ENCODE data around the gene CES2.

- TF ChIP-seq CTCF (IDR thresholded peaks at IDR 0.05; ENCODE audit: control extremely low read depth in 1 of 3, insufficient read depth in 1 of 3, low read depth in 1 of 3, low read length in 3 of 3) (peak; percentile 77 to 82 (median 81)), POLR2A (IDR thresholded peaks at IDR 0.05; ENCODE audit: control extremely low read depth in 1 of 2, low read depth in 2 of 2, low read length in 2 of 2) (no peak), SP1 (IDR thresholded peaks at IDR 0.05; ENCODE audit: low read depth, low read length) (no peak), PHF8 (conservative IDR thresholded peaks at IDR 0.05; ENCODE audit: low read depth, low read length) (no peak), POLR2AphosphoS5 (IDR thresholded peaks at IDR 0.05; ENCODE audit: low read depth, low read length) (no peak), SRF (IDR thresholded peaks at IDR 0.05; ENCODE audit: low read depth, low read length) (no peak), TBP (IDR thresholded peaks at IDR 0.05; ENCODE audit: low read depth, low read length) (no peak), ASH2L (IDR thresholded peaks at IDR 0.05; ENCODE audit: low read length) (no peak), EZH2 (IDR thresholded peaks at IDR 0.05; ENCODE audit: low read depth, low read length, severe bottlenecking) (no peak), BCL11A (IDR thresholded peaks at IDR 0.05; ENCODE audit: low read depth in 2 of 2, low read length in 2 of 2) (no peak)
- TF ChIP-seq, protein P1, sequence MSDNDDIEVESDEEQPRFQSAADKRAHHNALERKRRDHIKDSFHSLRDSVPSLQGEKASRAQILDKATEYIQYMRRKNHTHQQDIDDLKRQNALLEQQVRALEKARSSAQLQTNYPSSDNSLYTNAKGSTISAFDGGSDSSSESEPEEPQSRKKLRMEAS (IDR thresholded peaks at IDR 0.05) = no peak
Measured at GRCh38 chr16:66928702-66929388, 6.5 kb upstream of the CES2 start.

All from H1 (cell line).